Right hindlimb (tissue), 1 donor: ENCODE results near the gene TAF11L2.
"Not testable (repeated sequence)": the region's sequence is repeated elsewhere in the genome, so short reads cannot be mapped to it uniquely, and the experiment has no call there.

Source experiments
- DNase-seq: peaks from one replicate; pipeline ENCODE4 v3.0.0-alpha.2; 2018

TAF11L2 gene

GRCh38 chr5:17497931-17498330, at the start of gene TAF11L2:
Gene TAF11L2, plus strand, starts transcription at chr5:17498231.
- DNase-seq: not testable (repeated sequence)

- no peak for DNase-seq
Measured at GRCh38 chr5:17448877-17449276, 49.2 kb upstream of the TAF11L2 start.

GRCh38 chr5:17452936-17453335, 45.1 kb upstream of the TAF11L2 start:
- DNase-seq: no peak

- no peak for DNase-seq
Measured at GRCh38 chr5:17455942-17456341, 42.1 kb upstream of the TAF11L2 start.

GRCh38 chr5:17461793-17462192, 36.2 kb upstream of the TAF11L2 start:
- no peak for DNase-seq

- no peak for DNase-seq
Measured at GRCh38 chr5:17463653-17464052, 34.4 kb upstream of the TAF11L2 start.

GRCh38 chr5:17470064-17470463, 28.0 kb upstream of the TAF11L2 start:
- no peak for DNase-seq

GRCh38 chr5:17475064-17475463, 23.0 kb upstream of the TAF11L2 start:
- not testable (repeated sequence) for DNase-seq

GRCh38 chr5:17477043-17477442, 21.0 kb upstream of the TAF11L2 start:
- no peak for DNase-seq

- no peak for DNase-seq
Measured at GRCh38 chr5:17477573-17478265, 20.3 kb upstream of the TAF11L2 start.

GRCh38 chr5:17481378-17481777, 16.7 kb upstream of the TAF11L2 start:
- no peak for DNase-seq

GRCh38 chr5:17482790-17483189, 15.2 kb upstream of the TAF11L2 start:
- DNase-seq: no peak

GRCh38 chr5:17486464-17487173, 11.4 kb upstream of the TAF11L2 start:
- not testable (repeated sequence) for DNase-seq

GRCh38 chr5:17487174-17487512, 10.9 kb upstream of the TAF11L2 start:
- DNase-seq: no peak

GRCh38 chr5:17491257-17491656, 6.8 kb upstream of the TAF11L2 start:
- DNase-seq: not testable (repeated sequence)

GRCh38 chr5:17492770-17493169, 5.3 kb upstream of the TAF11L2 start:
- no peak for DNase-seq

- no peak for DNase-seq
Measured at GRCh38 chr5:17497446-17497845, 585 bp upstream of the TAF11L2 start.

GRCh38 chr5:17511775-17512325, 13.8 kb downstream of the TAF11L2 start:
- no peak for DNase-seq

GRCh38 chr5:17517526-17517925, 19.5 kb downstream of the TAF11L2 start:
- not testable (repeated sequence) for DNase-seq

GRCh38 chr5:17518067-17518466, 20.0 kb downstream of the TAF11L2 start, which contains the start of gene TAF11L3:
Gene TAF11L3, plus strand, starts transcription at chr5:17518367.
- DNase-seq: not testable (repeated sequence)

GRCh38 chr5:17519508-17519907, 21.5 kb downstream of the TAF11L2 start:
- DNase-seq: not testable (repeated sequence)

- DNase-seq: not testable (repeated sequence)
Measured at GRCh38 chr5:17521501-17521900, 23.5 kb downstream of the TAF11L2 start, which contains the start of gene TAF11L4. Gene TAF11L4, plus strand, starts transcription at chr5:17521801.

GRCh38 chr5:17524935-17525334, 26.9 kb downstream of the TAF11L2 start, which contains the start of gene TAF11L5:
Gene TAF11L5, plus strand, starts transcription at chr5:17525235.
- not testable (repeated sequence) for DNase-seq

- DNase-seq: not testable (repeated sequence)
Measured at GRCh38 chr5:17526504-17526903, 28.5 kb downstream of the TAF11L2 start.
